ENCODE measurements around the gene RNF223. TPM values are rescaled to one million over a fixed set of nuclear protein-coding genes. Genes with fewer than 3 reads are reported as not detected.

Gene RNF223
- total and polyA plus RNA-seq, 3 experiments from 2014 or later, result not detected

GRCh38 chr1:1092894-1093609, 18.9 kb upstream of the RNF223 start:
- no peak overlapping the region for H3K27ac Mint-ChIP-seq
- no peaks in the 10 kb centered on the region for H3K9me3 Mint-ChIP-seq
- ChIA-PET CTCF (no interaction called here), POLR2A (no interaction called here)
- peaks cover 0 to 2% of the 10 kb centered on the region in 2 donors for H3K27me3 Mint-ChIP-seq
- Histone ChIP-seq H3K36me3 (ENCODE audit: insufficient read depth, low read length) (no peaks in the 10 kb centered on the region), H3K4me1 (ENCODE audit: insufficient read depth, low read length) (no peaks in the 10 kb centered on the region), H3K27me3 (ENCODE audit: insufficient read depth, low read length, poor library complexity, severe bottlenecking) (no peaks in the 10 kb centered on the region), H3K9me3 (ENCODE audit: low read length) (no peaks in the 10 kb centered on the region), H3K27ac (ENCODE audit: low read depth, low read length) (no peak overlapping the region), H3K4me3 (ENCODE audit: low read length) (no peak overlapping the region)
- no peaks in the 10 kb centered on the region for H3K4me1 Mint-ChIP-seq
- H3K4me3 Mint-ChIP-seq, result no peak overlapping the region
- H3K36me3 Mint-ChIP-seq, result peaks cover 0 to 3% (median 0%) of the 10 kb centered on the region in 3 donors
- peak in 1 of 5 donors; percentile 4 for DNase-seq

GRCh38 chr1:1092149-1092855, 18.2 kb upstream of the RNF223 start:
- Histone ChIP-seq H3K9me3 (ENCODE audit: low read length) (no peaks in the 10 kb centered on the region), H3K36me3 (ENCODE audit: insufficient read depth, low read length) (no peaks in the 10 kb centered on the region), H3K4me1 (ENCODE audit: insufficient read depth, low read length) (no peaks in the 10 kb centered on the region), H3K27me3 (ENCODE audit: insufficient read depth, low read length, poor library complexity, severe bottlenecking) (no peaks in the 10 kb centered on the region), H3K27ac (ENCODE audit: low read depth, low read length) (no peak overlapping the region), H3K4me3 (ENCODE audit: low read length) (no peak overlapping the region)
- Mint-ChIP-seq H3K9me3 (no peaks in the 10 kb centered on the region), H3K4me1 (no peaks in the 10 kb centered on the region), H3K27me3 (no peaks in the 10 kb centered on the region), H3K4me3 (no peak overlapping the region), H3K36me3 (peaks cover 0 to 3% (median 0%) of the 10 kb centered on the region in 3 donors), H3K27ac (no peak overlapping the region)
- ChIA-PET POLR2A (no interaction called here), CTCF (no interaction called here)
- DNase-seq, result peak in 1 of 5 donors; percentile 44

- Histone ChIP-seq H3K27ac (ENCODE audit: low read depth, low read length) (no peak overlapping the region), H3K9me3 (ENCODE audit: low read length) (no peaks in the 10 kb centered on the region), H3K4me3 (ENCODE audit: low read length) (no peak overlapping the region), H3K4me1 (ENCODE audit: insufficient read depth, low read length) (no peaks in the 10 kb centered on the region), H3K27me3 (ENCODE audit: insufficient read depth, low read length, poor library complexity, severe bottlenecking) (no peaks in the 10 kb centered on the region), H3K36me3 (ENCODE audit: insufficient read depth, low read length) (no peaks in the 10 kb centered on the region)
- ChIA-PET POLR2A (no interaction called here), CTCF (no interaction called here)
- DNase-seq, result peak in 1 of 5 donors; percentile 46
- Mint-ChIP-seq H3K27me3 (no peaks in the 10 kb centered on the region), H3K4me3 (no peak overlapping the region), H3K27ac (no peak overlapping the region), H3K9me3 (no peaks in the 10 kb centered on the region), H3K4me1 (no peaks in the 10 kb centered on the region), H3K36me3 (peaks cover 0 to 3% (median 2%) of the 10 kb centered on the region in 3 donors)
These were observed 17.4 kb upstream of the RNF223 start for GRCh38 chr1:1091344-1092148.

GRCh38 chr1:1090424-1091343, 16.6 kb upstream of the RNF223 start:
- no peaks in the 10 kb centered on the region for H3K9me3 Mint-ChIP-seq
- H3K27me3 ChIP-seq (ENCODE audit: insufficient read depth, low read length, poor library complexity, severe bottlenecking), result no peaks in the 10 kb centered on the region
- no peaks in the 10 kb centered on the region for H3K4me1 ChIP-seq (ENCODE audit: insufficient read depth, low read length)
- H3K4me3 Mint-ChIP-seq, result no peak overlapping the region
- CTCF ChIA-PET, result interaction anchor here (1.3 kb wide), 1 partner anchor 89 kb away, joined by 4 read pairs; no protein-coding TSS in a partner anchor
- POLR2A ChIA-PET, result no interaction called here
- H3K36me3 ChIP-seq (ENCODE audit: insufficient read depth, low read length), result no peaks in the 10 kb centered on the region
- H3K4me3 ChIP-seq (ENCODE audit: low read length), result no peak overlapping the region
- no peak for DNase-seq
- no peak overlapping the region for H3K27ac ChIP-seq (ENCODE audit: low read depth, low read length)
- no peaks in the 10 kb centered on the region for H3K27me3 Mint-ChIP-seq
- H3K36me3 Mint-ChIP-seq, result peaks cover 0 to 3% (median 2%) of the 10 kb centered on the region in 3 donors
- no peaks in the 10 kb centered on the region for H3K9me3 ChIP-seq (ENCODE audit: low read length)
- H3K27ac Mint-ChIP-seq, result no peak overlapping the region
- H3K4me1 Mint-ChIP-seq, result no peaks in the 10 kb centered on the region

GRCh38 chr1:1089731-1090423, 15.8 kb upstream of the RNF223 start:
- H3K9me3 Mint-ChIP-seq, result no peaks in the 10 kb centered on the region
- no peaks in the 10 kb centered on the region for H3K27me3 Mint-ChIP-seq
- no peaks in the 10 kb centered on the region for H3K4me1 ChIP-seq (ENCODE audit: insufficient read depth, low read length)
- H3K36me3 Mint-ChIP-seq, result peaks cover 0 to 3% (median 2%) of the 10 kb centered on the region in 3 donors
- DNase-seq, result peak in 1 of 5 donors; percentile 47
- no peak overlapping the region for H3K4me3 Mint-ChIP-seq
- POLR2A ChIA-PET, result interaction anchor here (0.6 kb wide), 1 partner anchor 55 kb away, joined by 3 read pairs; no protein-coding TSS in a partner anchor
- no peaks in the 10 kb centered on the region for H3K27me3 ChIP-seq (ENCODE audit: insufficient read depth, low read length, poor library complexity, severe bottlenecking)
- no peaks in the 10 kb centered on the region for H3K4me1 Mint-ChIP-seq
- no peak overlapping the region for H3K27ac Mint-ChIP-seq
- H3K9me3 ChIP-seq (ENCODE audit: low read length), result no peaks in the 10 kb centered on the region
- H3K27ac ChIP-seq (ENCODE audit: low read depth, low read length), result no peak overlapping the region
- H3K4me3 ChIP-seq (ENCODE audit: low read length), result no peak overlapping the region
- CTCF ChIA-PET, result interaction anchor here (1.3 kb wide), 1 partner anchor 89 kb away, joined by 4 read pairs; no protein-coding TSS in a partner anchor
- no peaks in the 10 kb centered on the region for H3K36me3 ChIP-seq (ENCODE audit: insufficient read depth, low read length)

GRCh38 chr1:1088801-1089680, 14.9 kb upstream of the RNF223 start:
- no peaks in the 10 kb centered on the region for H3K9me3 Mint-ChIP-seq
- no peaks in the 10 kb centered on the region for H3K27me3 Mint-ChIP-seq
- H3K36me3 Mint-ChIP-seq, result peaks cover 0 to 3% (median 2%) of the 10 kb centered on the region in 3 donors
- ChIA-PET CTCF (interaction anchor here (1.3 kb wide), 1 partner anchor 88 kb away, joined by 4 read pairs; no protein-coding TSS in a partner anchor), POLR2A (interaction anchor here (0.6 kb wide), 1 partner anchor 55 kb away, joined by 3 read pairs; no protein-coding TSS in a partner anchor)
- H3K27ac Mint-ChIP-seq, result peak overlapping the region in 1 of 8 donors; percentile 65
- H3K4me1 Mint-ChIP-seq, result no peaks in the 10 kb centered on the region
- no peak overlapping the region for H3K4me3 ChIP-seq (ENCODE audit: low read length)
- no peaks in the 10 kb centered on the region for H3K9me3 ChIP-seq (ENCODE audit: low read length)
- H3K27me3 ChIP-seq (ENCODE audit: insufficient read depth, low read length, poor library complexity, severe bottlenecking), result no peaks in the 10 kb centered on the region
- no peak overlapping the region for H3K27ac ChIP-seq (ENCODE audit: low read depth, low read length)
- DNase-seq, result peak in 1 of 5 donors; percentile 41
- H3K4me3 Mint-ChIP-seq, result no peak overlapping the region
- H3K36me3 ChIP-seq (ENCODE audit: insufficient read depth, low read length), result no peaks in the 10 kb centered on the region
- no peaks in the 10 kb centered on the region for H3K4me1 ChIP-seq (ENCODE audit: insufficient read depth, low read length)

All from CD8-positive, alpha-beta memory T cell (primary cell).